ENCODE measurements around the gene DEAF1. TPM values are rescaled to one million over a fixed set of nuclear protein-coding genes. Genes with fewer than 3 reads are reported as not detected.

DEAF1 gene
- total RNA-seq, 1 experiment from 2014 or later: 31.9 TPM

- ChIA-PET POLR2A (ENCODE audit: unreplicated experiment) (no interaction called here), CTCF (no interaction called here)
- no peak overlapping the region for H2AFZ ChIP-seq (ENCODE audit: low read length)
- intact Hi-C loops (cut with micrococcal nuclease): no loop called here
- no TSS peak for BruUV-seq (replicated peaks)
- H3K4me2 ChIP-seq (ENCODE audit: low read length): no peak overlapping the region
- ATAC-seq: no peak
- H3K27ac ChIP-seq (ENCODE audit: low read length): no peak overlapping the region
- H3K4me3 ChIP-seq (ENCODE audit: low read length): no peak overlapping the region
- peaks cover 7% of the 10 kb centered on the region; the same call in 1 of the 2 replicates for H3K4me1 ChIP-seq (ENCODE audit: insufficient read depth, low read length)
- H4K20me1 ChIP-seq (ENCODE audit: low read length): no peaks in the 10 kb centered on the region
- no peaks in the 10 kb centered on the region for H3K79me2 ChIP-seq (ENCODE audit: low read length)
- H3K9me2 ChIP-seq (replicated peaks; ENCODE audit: low read length): no peaks in the 10 kb centered on the region
- H3K9ac ChIP-seq (ENCODE audit: low read length): no peak overlapping the region
- H3K27me3 ChIP-seq (ENCODE audit: low read length): no peaks in the 10 kb centered on the region
- H3K36me3 ChIP-seq (ENCODE audit: low read depth, low read length): no peaks in the 10 kb centered on the region
- DNase-seq: no peak
- no peaks in the 10 kb centered on the region for H3K9me3 ChIP-seq (ENCODE audit: low read length)
- TF ChIP-seq EZH2phosphoT487 (IDR thresholded peaks at IDR 0.05; ENCODE audit: borderline replicate concordance, low read length): no peak
- TF ChIP-seq EZH2 (IDR thresholded peaks at IDR 0.05; ENCODE audit: low read length, unreplicated experiment): no peak
- no peak for TF ChIP-seq CTCF (conservative IDR thresholded peaks at IDR 0.05; ENCODE audit: low read depth, low read length)
- H3F3A ChIP-seq (ENCODE audit: low read length, unreplicated experiment): no peaks in the 10 kb centered on the region
These were observed 67.8 kb downstream of the DEAF1 start for GRCh38 chr11:627308-627576.

GRCh38 chr11:626475-627307, 68.3 kb downstream of the DEAF1 start, which contains the start of gene SCT:
Gene SCT, minus strand, starts transcription at chr11:627181. Its CDS starts 38 bp downstream, at chr11:627143.
- BruUV-seq (replicated peaks): no TSS peak
- POLR2A ChIA-PET (ENCODE audit: unreplicated experiment): no interaction called here
- no peak within 1 kb of the TSS for H3K4me2 ChIP-seq (ENCODE audit: low read length)

More at GRCh38 chr11:626475-627307, 68.3 kb downstream of the DEAF1 start, which contains the start of gene SCT:
- Histone ChIP-seq H3K9me3 (ENCODE audit: low read length) (no peaks in the 10 kb centered on the region), H2AFZ (ENCODE audit: low read length) (no peak within 1 kb of the TSS), H3K27me3 (ENCODE audit: low read length) (no peaks in the 10 kb centered on the region), H4K20me1 (ENCODE audit: low read length) (no peaks in the 10 kb centered on the region), H3K79me2 (ENCODE audit: low read length) (no peaks in the 10 kb centered on the region), H3K27ac (ENCODE audit: low read length) (no peak within 1 kb of the TSS), H3K36me3 (ENCODE audit: low read depth, low read length) (no peaks in the 10 kb centered on the region), H3F3A (ENCODE audit: low read length, unreplicated experiment) (no peaks in the 10 kb centered on the region), H3K9ac (ENCODE audit: low read length) (no peak within 1 kb of the TSS), H3K4me1 (ENCODE audit: insufficient read depth, low read length) (peaks cover 7% of the 10 kb centered on the region; the same call in 1 of the 2 replicates), H3K4me3 (ENCODE audit: low read length) (no peak within 1 kb of the TSS), H3K9me2 (replicated peaks; ENCODE audit: low read length) (no peaks in the 10 kb centered on the region)
- intact Hi-C loops (cut with micrococcal nuclease): no loop called here
- no peak for DNase-seq
- TF ChIP-seq EZH2phosphoT487 (IDR thresholded peaks at IDR 0.05; ENCODE audit: borderline replicate concordance, low read length): no peak
- TF ChIP-seq EZH2 (IDR thresholded peaks at IDR 0.05; ENCODE audit: low read length, unreplicated experiment): no peak
- TF ChIP-seq CTCF (conservative IDR thresholded peaks at IDR 0.05; ENCODE audit: low read depth, low read length): no peak
- CTCF ChIA-PET: no interaction called here
- no peak for ATAC-seq

Measured in PC-3 (cell line).